ENCODE results near the gene LSM14B.

Gene LSM14B

GRCh38 chr20:62137092-62137384, 14.8 kb downstream of the LSM14B start:
- no peak overlapping the region for H3K27ac ChIP-seq (ENCODE audit: low read depth, low read length, poor library complexity, severe bottlenecking)
- TF ChIP-seq EZH2 (IDR thresholded peaks at IDR 0.05; ENCODE audit: borderline replicate concordance, low read length) (no peak), CTCF (IDR thresholded peaks at IDR 0.05; ENCODE audit: low read length) (no peak; the same call in 1 of the 2 replicates)
- H3K36me3 ChIP-seq (ENCODE audit: insufficient read depth, low read length) = peaks cover 92% of the 10 kb centered on the region
- no peak overlapping the region for H2AFZ ChIP-seq (ENCODE audit: low read length)
- no peak overlapping the region for H3K4me3 ChIP-seq (ENCODE audit: low read depth, low read length, poor library complexity, severe bottlenecking)
- no peak overlapping the region for H3K4me2 ChIP-seq (ENCODE audit: low read length)
- H3F3A ChIP-seq (ENCODE audit: insufficient read depth, low read length) = peaks cover 6% of the 10 kb centered on the region; the same call in 1 of the 2 replicates
- H3K4me1 ChIP-seq (ENCODE audit: insufficient read depth, low read length, severe bottlenecking) = peaks cover 15% of the 10 kb centered on the region
- H3K9me2 ChIP-seq (ENCODE audit: low read depth, low read length) = no peaks in the 10 kb centered on the region
- H3K27me3 ChIP-seq (ENCODE audit: insufficient read depth, low read length) = no peaks in the 10 kb centered on the region
- no peaks in the 10 kb centered on the region for H4K20me1 ChIP-seq (ENCODE audit: insufficient read depth, low read length)
- H3K9me3 ChIP-seq (ENCODE audit: low read length) = no peaks in the 10 kb centered on the region
- H3K9ac ChIP-seq (ENCODE audit: low read length) = no peak overlapping the region
- peaks cover 22% of the 10 kb centered on the region for H3K79me2 ChIP-seq (ENCODE audit: insufficient read depth, low read length)

DNA sequence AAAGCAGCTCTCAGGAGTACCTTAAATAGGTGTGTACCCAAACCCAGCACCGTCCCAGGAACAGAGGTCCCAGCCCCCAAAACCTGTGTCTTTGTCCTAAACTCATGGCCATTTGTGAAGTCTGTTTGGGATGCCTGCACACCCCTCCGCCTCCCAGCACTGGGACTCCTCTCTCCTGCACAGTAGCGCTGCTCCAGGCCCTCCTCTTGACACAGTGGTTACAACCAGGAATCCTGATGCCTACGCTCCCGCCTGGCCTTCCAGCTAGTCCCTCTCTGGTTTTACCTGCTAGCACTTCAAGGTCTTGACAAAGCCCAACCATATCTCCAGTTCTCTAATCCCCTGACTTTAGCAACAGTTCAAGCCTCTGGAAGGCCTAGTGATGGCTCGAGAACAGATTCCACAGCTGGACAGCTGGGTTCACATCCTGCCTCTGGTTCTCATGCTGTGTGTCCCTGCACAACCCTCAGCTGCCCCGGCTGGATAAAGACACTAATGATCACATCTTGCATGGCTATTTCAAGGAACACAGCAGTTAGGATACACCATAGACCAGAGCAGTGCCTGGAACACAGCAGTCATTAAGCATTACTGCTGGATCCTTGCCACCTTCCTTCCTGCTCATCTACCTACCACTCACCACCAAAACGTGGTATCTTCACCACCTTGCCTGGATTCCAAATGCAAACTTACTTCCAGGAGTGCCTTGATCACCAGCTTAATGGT, 15.4 kb downstream of the LSM14B start:
- H3K79me2 ChIP-seq (ENCODE audit: insufficient read depth, low read length) = peaks cover 28% of the 10 kb centered on the region
- peaks cover 86% of the 10 kb centered on the region for H3K36me3 ChIP-seq (ENCODE audit: insufficient read depth, low read length)
- H2AFZ ChIP-seq (ENCODE audit: low read length) = no peak overlapping the region
- H3K9ac ChIP-seq (ENCODE audit: low read length) = no peak overlapping the region
- H3K4me3 ChIP-seq (ENCODE audit: low read depth, low read length, poor library complexity, severe bottlenecking) = no peak overlapping the region
- H3K27me3 ChIP-seq (ENCODE audit: insufficient read depth, low read length) = no peaks in the 10 kb centered on the region
- no peak overlapping the region for H3K27ac ChIP-seq (ENCODE audit: low read depth, low read length, poor library complexity, severe bottlenecking)
- H3F3A ChIP-seq (ENCODE audit: insufficient read depth, low read length) = peaks cover 6% of the 10 kb centered on the region; the same call in 1 of the 2 replicates
- no peaks in the 10 kb centered on the region for H3K9me2 ChIP-seq (ENCODE audit: low read depth, low read length)
- H3K4me1 ChIP-seq (ENCODE audit: insufficient read depth, low read length, severe bottlenecking) = peaks cover 18% of the 10 kb centered on the region
- no peaks in the 10 kb centered on the region for H3K9me3 ChIP-seq (ENCODE audit: low read length)
- no peak overlapping the region for H3K4me2 ChIP-seq (ENCODE audit: low read length)
- no peak for TF ChIP-seq CTCF (IDR thresholded peaks at IDR 0.05; ENCODE audit: low read length)
- TF ChIP-seq EZH2 (IDR thresholded peaks at IDR 0.05; ENCODE audit: borderline replicate concordance, low read length) = no peak
- no peaks in the 10 kb centered on the region for H4K20me1 ChIP-seq (ENCODE audit: insufficient read depth, low read length)

- peaks cover 18% of the 10 kb centered on the region for H3K4me1 ChIP-seq (ENCODE audit: insufficient read depth, low read length, severe bottlenecking)
- H3K36me3 ChIP-seq (ENCODE audit: insufficient read depth, low read length) = peaks cover 81% of the 10 kb centered on the region
- no peak overlapping the region for H3K4me3 ChIP-seq (ENCODE audit: low read depth, low read length, poor library complexity, severe bottlenecking)
- no peaks in the 10 kb centered on the region for H3K9me2 ChIP-seq (ENCODE audit: low read depth, low read length)
- H3K9ac ChIP-seq (ENCODE audit: low read length) = no peak overlapping the region
- no peaks in the 10 kb centered on the region for H3K27me3 ChIP-seq (ENCODE audit: insufficient read depth, low read length)
- H3K9me3 ChIP-seq (ENCODE audit: low read length) = no peaks in the 10 kb centered on the region
- H3K79me2 ChIP-seq (ENCODE audit: insufficient read depth, low read length) = peaks cover 30% of the 10 kb centered on the region
- H3F3A ChIP-seq (ENCODE audit: insufficient read depth, low read length) = peaks cover 6% of the 10 kb centered on the region; the same call in 1 of the 2 replicates
- H4K20me1 ChIP-seq (ENCODE audit: insufficient read depth, low read length) = no peaks in the 10 kb centered on the region
- no peak for TF ChIP-seq EZH2 (IDR thresholded peaks at IDR 0.05; ENCODE audit: borderline replicate concordance, low read length)
- no peak overlapping the region for H3K27ac ChIP-seq (ENCODE audit: low read depth, low read length, poor library complexity, severe bottlenecking)
- H3K4me2 ChIP-seq (ENCODE audit: low read length) = no peak overlapping the region
- H2AFZ ChIP-seq (ENCODE audit: low read length) = no peak overlapping the region
These were observed 15.9 kb downstream of the LSM14B start for GRCh38 chr20:62138204-62138543.

- no peak overlapping the region for H3K9ac ChIP-seq (ENCODE audit: low read length)
- no peak overlapping the region for H3K4me2 ChIP-seq (ENCODE audit: low read length)
- no peaks in the 10 kb centered on the region for H4K20me1 ChIP-seq (ENCODE audit: insufficient read depth, low read length)
- peaks cover 74% of the 10 kb centered on the region for H3K36me3 ChIP-seq (ENCODE audit: insufficient read depth, low read length)
- H3K9me3 ChIP-seq (ENCODE audit: low read length) = no peaks in the 10 kb centered on the region
- peaks cover 30% of the 10 kb centered on the region for H3K79me2 ChIP-seq (ENCODE audit: insufficient read depth, low read length)
- H3K9me2 ChIP-seq (ENCODE audit: low read depth, low read length) = no peaks in the 10 kb centered on the region
- H3K4me3 ChIP-seq (ENCODE audit: low read depth, low read length, poor library complexity, severe bottlenecking) = no peak overlapping the region
- H3K4me1 ChIP-seq (ENCODE audit: insufficient read depth, low read length, severe bottlenecking) = peaks cover 18% of the 10 kb centered on the region
- peaks cover 6% of the 10 kb centered on the region; the same call in 1 of the 2 replicates for H3F3A ChIP-seq (ENCODE audit: insufficient read depth, low read length)
- no peak overlapping the region for H3K27ac ChIP-seq (ENCODE audit: low read depth, low read length, poor library complexity, severe bottlenecking)
- no peak for TF ChIP-seq EZH2 (IDR thresholded peaks at IDR 0.05; ENCODE audit: borderline replicate concordance, low read length)
- TF ChIP-seq CTCF (IDR thresholded peaks at IDR 0.05; ENCODE audit: low read length) = no peak
- no peaks in the 10 kb centered on the region for H3K27me3 ChIP-seq (ENCODE audit: insufficient read depth, low read length)
- H2AFZ ChIP-seq (ENCODE audit: low read length) = no peak overlapping the region
These were observed 16.6 kb downstream of the LSM14B start for GRCh38 chr20:62138912-62139311.

Measured in OCI-LY1 (cell line).